ENCODE data around the gene FGF12. TPM values are rescaled to one million over a fixed set of nuclear protein-coding genes. Genes with fewer than 3 reads are reported as not detected.

FGF12 gene
- total RNA-seq, 1 donor from 2014 or later = 4.5 TPM

- no peak for DNase-seq (ENCODE audit: low spot score)
These were observed 310.3 kb downstream of the FGF12 start for GRCh38 chr3:192417017-192417416.

- DNase-seq (ENCODE audit: low spot score) = no peak
These were observed 313.9 kb downstream of the FGF12 start for GRCh38 chr3:192413461-192413860.

GRCh38 chr3:192410684-192410960 lies 316.7 kb downstream of the FGF12 start:
- DNase-seq (ENCODE audit: low spot score) = no peak

GRCh38 chr3:192409838-192410683 lies 317.3 kb downstream of the FGF12 start:
- DNase-seq (ENCODE audit: low spot score) = no peak

GRCh38 chr3:192409201-192409837 lies 318.0 kb downstream of the FGF12 start:
- DNase-seq (ENCODE audit: low spot score) = no peak

- DNase-seq (ENCODE audit: low spot score) = no peak
These were observed 318.6 kb downstream of the FGF12 start for GRCh38 chr3:192408647-192409200.

- DNase-seq (ENCODE audit: low spot score) = no peak
These were observed 319.2 kb downstream of the FGF12 start for GRCh38 chr3:192408007-192408646.

GRCh38 chr3:192399767-192400166 lies 327.6 kb downstream of the FGF12 start:
- no peak for DNase-seq (ENCODE audit: low spot score)

- DNase-seq (ENCODE audit: low spot score) = no peak
These were observed 330.3 kb downstream of the FGF12 start for GRCh38 chr3:192397012-192397411.

- no peak for DNase-seq (ENCODE audit: low spot score)
These were observed 331.8 kb downstream of the FGF12 start for GRCh38 chr3:192395506-192395905.

GRCh38 chr3:192392986-192393385 lies 334.4 kb downstream of the FGF12 start:
- DNase-seq (ENCODE audit: low spot score) = no peak

- no peak for DNase-seq (ENCODE audit: low spot score)
These were observed 344.5 kb downstream of the FGF12 start for GRCh38 chr3:192382861-192383260.

GRCh38 chr3:192373586-192373985 lies 353.8 kb downstream of the FGF12 start:
- no peak for DNase-seq (ENCODE audit: low spot score)

- DNase-seq (ENCODE audit: low spot score) = no peak
These were observed 354.3 kb downstream of the FGF12 start for GRCh38 chr3:192373032-192373431.

- no peak for DNase-seq (ENCODE audit: low spot score)
These were observed 354.7 kb downstream of the FGF12 start for GRCh38 chr3:192372616-192373015.

- no peak for DNase-seq (ENCODE audit: low spot score)
These were observed 355.4 kb downstream of the FGF12 start for GRCh38 chr3:192371870-192372400.

GRCh38 chr3:192367616-192368015 lies 359.7 kb downstream of the FGF12 start:
- DNase-seq (ENCODE audit: low spot score) = no peak

GRCh38 chr3:192366916-192367315 lies 360.4 kb downstream of the FGF12 start:
- no peak for DNase-seq (ENCODE audit: low spot score)

GRCh38 chr3:192365571-192365970 lies 361.8 kb downstream of the FGF12 start:
- DNase-seq (ENCODE audit: low spot score) = no peak

GRCh38 chr3:192364316-192364715 lies 363.0 kb downstream of the FGF12 start:
- DNase-seq (ENCODE audit: low spot score) = no peak

- no peak for DNase-seq (ENCODE audit: low spot score)
These were observed 372.7 kb downstream of the FGF12 start for GRCh38 chr3:192354687-192355086.

- DNase-seq (ENCODE audit: low spot score) = no peak
These were observed 375.2 kb downstream of the FGF12 start for GRCh38 chr3:192352142-192352541.
